ENCODE data around the gene PHC3.
"Not testable (repeated sequence)": the region's sequence is repeated elsewhere in the genome, so short reads cannot be mapped to it uniquely, and the experiment has no call there.

The PHC3 gene

DNA sequence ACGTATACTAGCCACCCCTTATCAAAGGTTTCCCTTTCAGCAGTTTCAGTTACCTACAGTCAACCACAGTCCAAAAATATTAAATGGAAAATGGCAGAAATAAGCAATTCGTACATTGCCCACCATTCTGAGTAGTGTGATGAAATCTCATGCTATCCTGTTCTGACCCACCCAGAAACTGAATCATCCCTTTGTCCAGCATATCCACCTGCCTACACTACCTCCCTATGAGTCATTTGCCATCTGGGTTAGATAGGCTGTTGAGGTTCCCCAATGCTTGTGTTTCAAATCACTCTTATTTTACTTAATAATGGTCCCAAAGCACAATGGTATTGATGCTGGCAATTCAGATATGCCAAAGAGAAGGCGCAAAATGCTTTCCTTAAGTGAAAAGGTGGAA, 15.3 kb upstream of the PHC3 start:
- no peak overlapping the region for H3K4me2 ChIP-seq
- no peaks in the 10 kb centered on the region for H4K20me1 ChIP-seq (ENCODE audit: insufficient read depth)
- no peaks in the 10 kb centered on the region for H3K79me2 ChIP-seq (ENCODE audit: insufficient read depth, low read depth)
- H3K27me3 ChIP-seq (ENCODE audit: insufficient read depth, low read depth) = no peaks in the 10 kb centered on the region
- H3K9ac ChIP-seq = no peak overlapping the region
- H3K4me1 ChIP-seq (ENCODE audit: low read depth, poor library complexity, severe bottlenecking) = no peaks in the 10 kb centered on the region
- no peak overlapping the region for H3K27ac ChIP-seq
- no peaks in the 10 kb centered on the region for H3K36me3 ChIP-seq (ENCODE audit: insufficient read depth)
- no peak overlapping the region for H3K4me3 ChIP-seq (IDR thresholded peaks at IDR 0.05; ENCODE audit: insufficient read depth, low read depth, low read length)
- TF ChIP-seq, protein P1, sequence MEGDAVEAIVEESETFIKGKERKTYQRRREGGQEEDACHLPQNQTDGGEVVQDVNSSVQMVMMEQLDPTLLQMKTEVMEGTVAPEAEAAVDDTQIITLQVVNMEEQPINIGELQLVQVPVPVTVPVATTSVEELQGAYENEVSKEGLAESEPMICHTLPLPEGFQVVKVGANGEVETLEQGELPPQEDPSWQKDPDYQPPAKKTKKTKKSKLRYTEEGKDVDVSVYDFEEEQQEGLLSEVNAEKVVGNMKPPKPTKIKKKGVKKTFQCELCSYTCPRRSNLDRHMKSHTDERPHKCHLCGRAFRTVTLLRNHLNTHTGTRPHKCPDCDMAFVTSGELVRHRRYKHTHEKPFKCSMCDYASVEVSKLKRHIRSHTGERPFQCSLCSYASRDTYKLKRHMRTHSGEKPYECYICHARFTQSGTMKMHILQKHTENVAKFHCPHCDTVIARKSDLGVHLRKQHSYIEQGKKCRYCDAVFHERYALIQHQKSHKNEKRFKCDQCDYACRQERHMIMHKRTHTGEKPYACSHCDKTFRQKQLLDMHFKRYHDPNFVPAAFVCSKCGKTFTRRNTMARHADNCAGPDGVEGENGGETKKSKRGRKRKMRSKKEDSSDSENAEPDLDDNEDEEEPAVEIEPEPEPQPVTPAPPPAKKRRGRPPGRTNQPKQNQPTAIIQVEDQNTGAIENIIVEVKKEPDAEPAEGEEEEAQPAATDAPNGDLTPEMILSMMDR (conservative IDR thresholded peaks at IDR 0.05; ENCODE audit: low read depth, low read length) = no peak
- H2AFZ ChIP-seq (ENCODE audit: low read depth) = no peak overlapping the region

- H3K27me3 ChIP-seq (ENCODE audit: insufficient read depth, low read depth); H3K9ac ChIP-seq; H3K36me3 ChIP-seq (ENCODE audit: insufficient read depth); H2AFZ ChIP-seq (ENCODE audit: low read depth); H3K27ac ChIP-seq; H4K20me1 ChIP-seq (ENCODE audit: insufficient read depth); H3K4me2 ChIP-seq; H3K79me2 ChIP-seq (ENCODE audit: insufficient read depth, low read depth); H3K4me3 ChIP-seq (IDR thresholded peaks at IDR 0.05; ENCODE audit: insufficient read depth, low read depth, low read length); H3K4me1 ChIP-seq (ENCODE audit: low read depth, poor library complexity, severe bottlenecking): not testable (repeated sequence)
Measured at GRCh38 chr3:170195759-170196158, 14.2 kb upstream of the PHC3 start.

- TF ChIP-seq, protein P1 (conservative IDR thresholded peaks at IDR 0.05; ENCODE audit: low read depth, low read length) = 0 out of 2 replicates have a peak, but pooled peaks have one; percentile 13
- H3K36me3 ChIP-seq (ENCODE audit: insufficient read depth) = no peaks in the 10 kb centered on the region
- H3K9ac ChIP-seq = no peak overlapping the region
- H3K4me2 ChIP-seq = peak overlapping the region; percentile 23; the same call in 1 of the 2 replicates
- no peaks in the 10 kb centered on the region for H3K79me2 ChIP-seq (ENCODE audit: insufficient read depth, low read depth)
- H2AFZ ChIP-seq (ENCODE audit: low read depth) = peak overlapping the region; percentile 49; the same call in 1 of the 2 replicates
- no peak overlapping the region for H3K27ac ChIP-seq
- peak overlapping the region; percentile 52 for H3K4me3 ChIP-seq (IDR thresholded peaks at IDR 0.05; ENCODE audit: insufficient read depth, low read depth, low read length)
- no peaks in the 10 kb centered on the region for H3K27me3 ChIP-seq (ENCODE audit: insufficient read depth, low read depth)
- no peaks in the 10 kb centered on the region for H4K20me1 ChIP-seq (ENCODE audit: insufficient read depth)
- H3K4me1 ChIP-seq (ENCODE audit: low read depth, poor library complexity, severe bottlenecking) = peaks cover 27% of the 10 kb centered on the region
Measured at GRCh38 chr3:170189398-170190256, 8.1 kb upstream of the PHC3 start.

DNA sequence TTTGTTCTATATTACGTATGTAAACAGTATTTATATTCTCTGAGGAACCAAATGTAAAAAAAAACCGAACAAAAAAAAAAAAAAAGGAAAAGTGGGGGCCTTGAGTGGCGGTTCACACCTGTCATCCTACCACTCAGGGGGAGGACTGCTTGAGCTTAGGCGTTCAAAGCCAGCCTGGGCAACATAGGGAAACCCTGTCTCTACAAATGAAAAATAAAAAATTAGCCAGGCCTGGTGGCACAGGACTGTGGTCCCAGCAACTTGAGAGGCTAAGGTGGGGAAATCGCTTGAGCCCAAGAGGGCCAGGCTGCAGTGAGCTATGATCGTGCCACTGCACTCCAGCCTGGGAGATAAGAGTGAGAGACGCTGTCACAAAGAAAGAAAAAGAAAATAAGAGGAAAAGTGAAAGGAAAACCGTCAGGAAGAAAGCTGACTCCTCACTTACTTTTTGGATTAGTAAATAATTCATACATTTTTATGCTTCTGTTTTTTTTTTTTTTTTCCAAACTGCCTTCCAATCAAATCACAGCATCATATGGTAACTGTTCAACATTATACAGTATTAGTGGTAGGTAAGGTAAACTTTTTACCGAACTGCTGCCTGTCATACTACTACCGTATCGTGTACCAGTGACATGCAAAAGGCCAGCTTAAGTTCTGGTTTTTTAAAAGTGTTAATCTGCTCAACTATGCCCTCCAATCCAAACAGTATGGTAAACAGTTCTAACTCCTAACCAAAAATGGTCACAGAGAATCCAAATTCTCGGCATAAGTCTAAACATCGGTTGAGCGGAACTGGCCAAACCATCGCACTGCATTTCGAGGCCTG, 1.2 kb downstream of the PHC3 start:
- Histone ChIP-seq H4K20me1 (ENCODE audit: insufficient read depth) (no peaks in the 10 kb centered on the region), H3K27me3 (ENCODE audit: insufficient read depth, low read depth) (no peaks in the 10 kb centered on the region), H3K9ac (peak overlapping the region; percentile 94), H3K36me3 (ENCODE audit: insufficient read depth) (no peaks in the 10 kb centered on the region; the same call in 1 of the 2 replicates), H3K27ac (peak overlapping the region; percentile 91), H2AFZ (ENCODE audit: low read depth) (peak overlapping the region; percentile 42), H3K4me1 (ENCODE audit: low read depth, poor library complexity, severe bottlenecking) (peaks cover 39% of the 10 kb centered on the region), H3K79me2 (ENCODE audit: insufficient read depth, low read depth) (peaks cover 57% of the 10 kb centered on the region), H3K4me2 (peak overlapping the region; percentile 77), H3K4me3 (IDR thresholded peaks at IDR 0.05; ENCODE audit: insufficient read depth, low read depth, low read length) (peak overlapping the region; percentile 88)
- TF ChIP-seq, protein P1 (conservative IDR thresholded peaks at IDR 0.05; ENCODE audit: low read depth, low read length) = no peak

Data from KMS-11 (cell line).